Measurements from ENCODE around the gene ZNF287.
"Not testable (repeated sequence)": the region's sequence is repeated elsewhere in the genome, so short reads cannot be mapped to it uniquely, and the experiment has no call there.

Gene ZNF287

DNA sequence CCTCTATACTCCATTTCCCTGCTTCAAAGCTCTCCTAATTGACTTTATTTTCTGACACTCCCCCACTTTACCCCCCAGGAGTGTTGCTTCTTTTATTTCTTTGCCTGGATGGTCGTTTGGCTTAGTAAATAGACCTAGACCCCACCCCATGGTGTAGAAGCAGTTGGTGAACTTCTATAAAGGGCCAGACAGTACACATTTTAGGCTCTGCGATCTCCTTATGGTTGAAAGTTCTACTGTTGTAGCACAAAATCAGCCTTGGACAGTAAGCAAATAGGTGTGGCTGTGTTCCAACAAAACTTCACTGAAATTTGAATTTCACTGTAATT lies 31.9 kb downstream of the ZNF287 start:
- TF ChIP-seq CTCF (IDR thresholded peaks at IDR 0.05; ENCODE audit: low read depth, low read length): no peak
- DNase-seq (ENCODE audit: low read depth in 2 of 2): no peak
- H3K4me3 ChIP-seq (replicated peaks in 1 of 2; ENCODE audit: low read depth in 2 of 2, low read length in 2 of 2): no peak overlapping the region

DNA sequence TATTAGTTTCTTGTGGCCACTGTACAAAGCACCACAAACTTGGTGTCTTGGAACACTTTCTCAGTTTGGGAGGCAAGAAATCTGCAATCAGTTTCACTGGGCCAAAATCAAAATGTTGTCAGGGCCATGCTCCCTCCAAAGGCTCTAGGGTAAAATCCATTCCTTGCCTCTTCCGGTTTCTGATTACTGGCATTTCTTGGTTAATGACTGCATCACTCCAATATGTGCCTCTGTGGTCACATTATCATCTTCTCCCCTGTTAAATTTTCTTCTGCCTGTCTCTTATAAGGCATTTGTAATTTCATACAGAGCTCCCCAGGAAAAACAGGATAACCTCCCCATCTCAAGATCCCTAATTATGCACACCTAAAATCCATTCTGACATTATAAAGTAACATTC lies 34.8 kb downstream of the ZNF287 start:
- no peak overlapping the region for H3K4me3 ChIP-seq (replicated peaks in 1 of 2; ENCODE audit: low read depth in 2 of 2, low read length in 2 of 2)
- DNase-seq (ENCODE audit: low read depth in 2 of 2): no peak
- no peak for TF ChIP-seq CTCF (IDR thresholded peaks at IDR 0.05; ENCODE audit: low read depth, low read length)

- no peak for TF ChIP-seq CTCF (IDR thresholded peaks at IDR 0.05; ENCODE audit: low read depth, low read length)
- no peak for DNase-seq (ENCODE audit: low read depth in 2 of 2)
- no peak overlapping the region for H3K4me3 ChIP-seq (replicated peaks in 1 of 2; ENCODE audit: low read depth in 2 of 2, low read length in 2 of 2)
Measured at GRCh38 chr17:16529906-16530305, 39.1 kb downstream of the ZNF287 start.

- DNase-seq (ENCODE audit: low read depth in 2 of 2): no peak
- H3K4me3 ChIP-seq (replicated peaks in 1 of 2; ENCODE audit: low read depth in 2 of 2, low read length in 2 of 2): no peak overlapping the region
- TF ChIP-seq CTCF (IDR thresholded peaks at IDR 0.05; ENCODE audit: low read depth, low read length): no peak
Measured at GRCh38 chr17:16527298-16527697, 41.7 kb downstream of the ZNF287 start.

- H3K4me3 ChIP-seq (replicated peaks in 1 of 2; ENCODE audit: low read depth in 2 of 2, low read length in 2 of 2): not testable (repeated sequence)
- peak in 1 of 2 donors; percentile 14 for DNase-seq (ENCODE audit: low read depth in 2 of 2)
- peak; percentile 5 for TF ChIP-seq CTCF (IDR thresholded peaks at IDR 0.05; ENCODE audit: low read depth, low read length)
Measured at GRCh38 chr17:16525556-16525955, 43.4 kb downstream of the ZNF287 start.

DNA sequence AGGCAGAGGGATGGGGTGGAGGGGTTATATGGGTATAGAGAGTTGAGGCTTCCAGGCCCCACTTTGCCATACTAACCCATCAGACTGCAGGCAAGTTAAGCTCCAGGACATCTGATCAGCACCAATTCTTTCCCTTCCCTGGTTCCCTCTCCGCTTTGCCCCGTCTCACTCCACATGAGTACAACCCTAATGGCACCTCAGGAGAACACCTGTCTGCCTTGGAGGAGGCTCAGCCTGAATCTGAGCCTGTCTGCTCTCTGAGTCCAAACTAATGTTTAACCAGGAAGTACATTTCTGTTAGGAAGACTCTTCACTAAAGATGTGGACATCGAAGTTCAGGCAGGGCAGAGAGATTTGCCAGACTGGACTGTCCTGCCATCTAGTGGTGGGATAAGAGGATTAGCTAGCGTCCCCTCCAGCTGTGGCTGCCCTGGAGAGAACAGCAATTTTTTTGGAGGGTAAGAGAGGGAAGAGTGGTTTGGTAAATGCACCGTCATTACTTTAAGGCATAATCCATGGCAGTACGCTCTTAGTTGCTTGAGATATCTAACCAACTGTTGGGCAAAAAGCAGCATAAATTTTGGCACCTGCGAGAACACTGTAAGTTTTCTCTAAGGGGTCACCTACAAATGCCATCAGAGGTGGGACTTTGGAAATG lies 47.8 kb downstream of the ZNF287 start:
- peak; percentile 90 for TF ChIP-seq CTCF (IDR thresholded peaks at IDR 0.05; ENCODE audit: low read depth, low read length)
- H3K4me3 ChIP-seq (replicated peaks in 1 of 2; ENCODE audit: low read depth in 2 of 2, low read length in 2 of 2): no peak overlapping the region
- DNase-seq (ENCODE audit: low read depth in 2 of 2): peak; percentile 93 to 94

- TF ChIP-seq CTCF (IDR thresholded peaks at IDR 0.05; ENCODE audit: low read depth, low read length): no peak
- H3K4me3 ChIP-seq (replicated peaks in 1 of 2; ENCODE audit: low read depth in 2 of 2, low read length in 2 of 2): no peak overlapping the region
- no peak for DNase-seq (ENCODE audit: low read depth in 2 of 2)
Measured at GRCh38 chr17:16519021-16519420, 50.0 kb downstream of the ZNF287 start.
